WTC11 (cell line): ENCODE data around the gene PRKN. TPM values are rescaled to one million over a fixed set of nuclear protein-coding genes. Genes with fewer than 3 reads are reported as not detected.

ENCODE experiments used
- ATAC-seq: fragments of 200-7000 bp; cut with Tn5 transposase; 2 replicates; pipeline ENCODE4 v1.10.0; 2021; ENCODE audit warnings: mild to moderate bottlenecking, moderate library complexity
- CTCF ChIA-PET: fragments of 300-600 bp; sonication (Branson Sonifier 250); formaldehyde crosslinking; loops from one replicate; lab custom pipeline; 2021; ENCODE audit warnings: antibody characterized with exemption; lab: Charles Lee
- POLR2A ChIA-PET: fragments of 350-600 bp; sonication (Branson Sonifier 250); formaldehyde crosslinking; loops from one replicate; lab custom pipeline; 2021; ENCODE audit warnings: antibody characterized with exemption; lab: Charles Lee
- DNase-seq: peaks from one replicate; pipeline ENCODE4 v3.0.0; 2021; ENCODE audit warnings: low spot score
- H3K27ac Mint-ChIP-seq: 2 replicates; pipeline ENCODE4 v1.8.0; 2021; ENCODE audit warnings: mixed read lengths
- H3K27me3 Mint-ChIP-seq: 2 replicates; pipeline ENCODE4 v1.8.0; 2021; ENCODE audit warnings: low read depth, mild to moderate bottlenecking, moderate library complexity, mixed read lengths
- H3K36me3 Mint-ChIP-seq: 2 replicates; pipeline ENCODE4 v1.8.0; 2021; ENCODE audit warnings: mixed read lengths
- H3K4me1 Mint-ChIP-seq: 2 replicates; pipeline ENCODE4 v1.8.0; 2022; ENCODE audit warnings: mixed read lengths
- H3K4me3 Mint-ChIP-seq: 2 replicates; pipeline ENCODE4 v1.8.0; 2021; ENCODE audit warnings: mild to moderate bottlenecking, moderate library complexity, mixed read lengths
- H3K9me3 Mint-ChIP-seq: 2 replicates; pipeline ENCODE4 v1.8.0; 2021; ENCODE audit warnings: mixed read lengths
- ARID4B ChIP-seq: sonication (generic); formaldehyde crosslinking; IDR thresholded peaks from 2 replicates; pipeline ENCODE4 v1.8.0; 2023; ENCODE audit warnings: missing genetic modification reagents, mild to moderate bottlenecking, borderline replicate concordance
- ATF1 ChIP-seq: sonication (generic); formaldehyde crosslinking; IDR thresholded peaks from 2 replicates; pipeline ENCODE4 v1.8.1; 2023; ENCODE audit warnings: mild to moderate bottlenecking, moderate library complexity, missing genetic modification reagents
- CREB1 ChIP-seq: sonication (generic); formaldehyde crosslinking; IDR thresholded peaks from 2 replicates; pipeline ENCODE4 v1.8.0; 2023; ENCODE audit warnings: mild to moderate bottlenecking, missing genetic modification reagents
- E2F5 ChIP-seq: sonication (generic); formaldehyde crosslinking; IDR thresholded peaks from 2 replicates; pipeline ENCODE4 v1.8.1; 2022; ENCODE audit warnings: mild to moderate bottlenecking, moderate library complexity, missing genetic modification reagents
- ERG ChIP-seq: fragments of 250-450 bp; sonication (Bioruptor Pico); IDR thresholded peaks from 2 replicates; pipeline ENCODE4 v1.8.0; 2021; ENCODE audit warnings: mild to moderate bottlenecking
- ETV6 ChIP-seq: sonication (generic); formaldehyde crosslinking; IDR thresholded peaks from 2 replicates; pipeline ENCODE4 v1.8.1; 2022; ENCODE audit warnings: mild to moderate bottlenecking, missing genetic modification reagents
- FOXP1 ChIP-seq: sonication (generic); formaldehyde crosslinking; IDR thresholded peaks from 2 replicates; pipeline ENCODE4 v1.8.0; 2022; ENCODE audit warnings: missing genetic modification reagents, mild to moderate bottlenecking, moderate library complexity, borderline replicate concordance
- GTF2I ChIP-seq: fragments of 250-450 bp; sonication (Bioruptor Pico); conservative IDR thresholded peaks from 2 replicates; pipeline ENCODE4 v1.4.0; 2021; ENCODE audit warnings: mild to moderate bottlenecking
- HMGA2 ChIP-seq: fragments of 250-450 bp; sonication (Bioruptor Pico); IDR thresholded peaks from 2 replicates; pipeline ENCODE4 v1.4.0; 2021; ENCODE audit warnings: mild to moderate bottlenecking, moderate library complexity
- IRF1 ChIP-seq: sonication (generic); formaldehyde crosslinking; IDR thresholded peaks from 2 replicates; pipeline ENCODE4 v1.8.0; 2023; ENCODE audit warnings: missing genetic modification reagents
- IRF2 ChIP-seq: sonication (generic); formaldehyde crosslinking; IDR thresholded peaks from 2 replicates; pipeline ENCODE4 v1.8.0; 2022; ENCODE audit warnings: low read depth, missing genetic modification reagents, borderline replicate concordance
- KAT7 ChIP-seq: sonication (generic); formaldehyde crosslinking; IDR thresholded peaks from 2 replicates; pipeline ENCODE4 v1.8.1; 2023; ENCODE audit warnings: missing genetic modification reagents, mild to moderate bottlenecking, borderline replicate concordance
- MAX ChIP-seq: sonication (generic); formaldehyde crosslinking; IDR thresholded peaks from 2 replicates; pipeline ENCODE4 v1.8.0; 2022; ENCODE audit warnings: mild to moderate bottlenecking, missing genetic modification reagents
- MLX ChIP-seq: sonication (generic); formaldehyde crosslinking; IDR thresholded peaks from 2 replicates; pipeline ENCODE4 v1.8.1; 2023; ENCODE audit warnings: mild to moderate bottlenecking, missing genetic modification reagents, moderate library complexity
- MXD4 ChIP-seq: fragments of 250-450 bp; sonication (Bioruptor Pico); IDR thresholded peaks from 2 replicates; pipeline ENCODE4 v1.8.0; 2021; ENCODE audit warnings: mild to moderate bottlenecking, moderate library complexity, borderline replicate concordance
- MYBL2 ChIP-seq: sonication (generic); formaldehyde crosslinking; IDR thresholded peaks from 2 replicates; pipeline ENCODE4 v1.8.1; 2023; ENCODE audit warnings: mild to moderate bottlenecking, moderate library complexity, missing genetic modification reagents
- NFATC4 ChIP-seq: fragments of 250-450 bp; sonication (Bioruptor Pico); IDR thresholded peaks from 2 replicates; pipeline ENCODE4 v1.9.0; 2021; ENCODE audit warnings: mild to moderate bottlenecking
- NR3C1 ChIP-seq: sonication (generic); formaldehyde crosslinking; conservative IDR thresholded peaks from 2 replicates; pipeline ENCODE4 v1.8.1; 2023; ENCODE audit warnings: low read depth, mild to moderate bottlenecking, missing genetic modification reagents
- RORB ChIP-seq: fragments of 250-450 bp; sonication (Bioruptor Pico); IDR thresholded peaks from 2 replicates; pipeline ENCODE4 v1.9.0; 2021; ENCODE audit warnings: mild to moderate bottlenecking
- SMAD3 ChIP-seq: sonication (generic); formaldehyde crosslinking; IDR thresholded peaks from 2 replicates; pipeline ENCODE4 v1.8.0; 2022; ENCODE audit warnings: missing genetic modification reagents, mild to moderate bottlenecking, borderline replicate concordance
- TEAD4 ChIP-seq: sonication (generic); formaldehyde crosslinking; IDR thresholded peaks from 2 replicates; pipeline ENCODE4 v1.8.0; 2022; ENCODE audit warnings: mild to moderate bottlenecking, missing genetic modification reagents
- ZBTB43 ChIP-seq: sonication (generic); formaldehyde crosslinking; IDR thresholded peaks from 2 replicates; pipeline ENCODE4 v1.8.1; 2023; ENCODE audit warnings: mild to moderate bottlenecking, missing genetic modification reagents
- ZNF423 ChIP-seq: fragments of 250-450 bp; sonication (Bioruptor Pico); IDR thresholded peaks from 2 replicates; pipeline ENCODE4 v2.1.2; 2022; ENCODE audit warnings: mild to moderate bottlenecking, moderate library complexity
- total RNA-seq: library from RNA; stranded (reverse); gene quantifications from 3 replicates; pipeline ENCODE4 v1.2.3, GENCODE V29; 2021

The PRKN gene
- total RNA-seq, 1 experiment from 2014 or later: 0.59 TPM

GRCh38 chr6:162150295-162150694, 577.3 kb downstream of the PRKN start (continued):
- TF ChIP-seq ARID4B: no peak
- no peak for TF ChIP-seq ZNF423
- no peak for TF ChIP-seq SMAD3
- TF ChIP-seq ETV6 (CRISPR knock-in tag): no peak
- TF ChIP-seq CREB1 (CRISPR knock-in tag): no peak
- TF ChIP-seq RORB (CRISPR knock-in tag): no peak
- TF ChIP-seq HMGA2 (CRISPR knock-in tag): no peak
- TF ChIP-seq, all 79 proteins: peak for 0

GRCh38 chr6:162149786-162150185, 577.8 kb downstream of the PRKN start:
- H3K27ac Mint-ChIP-seq: no peak overlapping the region; the same call in 1 of the 2 replicates
- peak; percentile 75 for ATAC-seq
- H3K4me3 Mint-ChIP-seq: no peak overlapping the region
- CTCF ChIA-PET: no interaction called here
- TF ChIP-seq ERG (CRISPR knock-in tag) (no peak), MAX (no peak), IRF1 (CRISPR knock-in tag) (no peak), MXD4 (CRISPR knock-in tag) (no peak), IRF2 (CRISPR knock-in tag) (no peak), MYBL2 (CRISPR knock-in tag) (no peak), TEAD4 (no peak), NFATC4 (CRISPR knock-in tag) (no peak), FOXP1 (CRISPR knock-in tag) (no peak), E2F5 (no peak), ATF1 (CRISPR knock-in tag) (no peak), MLX (CRISPR knock-in tag) (no peak), KAT7 (no peak), NR3C1 (CRISPR knock-in tag) (no peak), GTF2I (CRISPR knock-in tag) (no peak), ZBTB43 (no peak), RORB (CRISPR knock-in tag) (no peak)
- peaks cover 13% of the 10 kb centered on the region for H3K9me3 Mint-ChIP-seq
- POLR2A ChIA-PET: no interaction called here
- no peaks in the 10 kb centered on the region for H3K27me3 Mint-ChIP-seq
- no peak for DNase-seq
- H3K36me3 Mint-ChIP-seq: no peaks in the 10 kb centered on the region
- H3K4me1 Mint-ChIP-seq: peaks cover 19% of the 10 kb centered on the region
